MV-4-11 (cell line): ENCODE results near the gene DHCR7.
A peak's percentile ranks its signal among the peaks of the same experiment; 100 is the strongest.

ENCODE experiments used
- DNase-seq: peaks from one replicate; lab custom pipeline; 2025; lab: John Stamatoyannopoulos, UW

DHCR7 gene

DNA sequence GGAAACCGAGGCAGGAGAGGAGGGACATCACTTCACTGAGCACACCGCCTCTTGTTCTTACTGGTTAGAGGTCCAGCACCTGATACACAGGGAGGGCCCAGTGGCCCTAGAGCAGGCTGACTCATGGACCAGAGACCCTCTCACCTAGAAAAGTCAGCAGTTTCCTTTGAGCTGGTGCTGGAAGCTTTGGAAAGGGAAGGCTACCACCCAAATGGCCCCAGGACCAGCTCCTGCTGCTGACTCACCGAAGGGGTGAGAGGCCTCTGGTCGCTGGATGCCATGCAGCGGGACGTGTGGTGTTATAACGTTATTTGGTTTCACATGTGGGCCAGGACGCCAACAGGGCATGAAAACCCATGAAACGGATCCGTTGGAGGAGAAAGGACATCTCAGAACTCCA, 8.6 kb upstream of the DHCR7 start:
- no peak for DNase-seq

DNA sequence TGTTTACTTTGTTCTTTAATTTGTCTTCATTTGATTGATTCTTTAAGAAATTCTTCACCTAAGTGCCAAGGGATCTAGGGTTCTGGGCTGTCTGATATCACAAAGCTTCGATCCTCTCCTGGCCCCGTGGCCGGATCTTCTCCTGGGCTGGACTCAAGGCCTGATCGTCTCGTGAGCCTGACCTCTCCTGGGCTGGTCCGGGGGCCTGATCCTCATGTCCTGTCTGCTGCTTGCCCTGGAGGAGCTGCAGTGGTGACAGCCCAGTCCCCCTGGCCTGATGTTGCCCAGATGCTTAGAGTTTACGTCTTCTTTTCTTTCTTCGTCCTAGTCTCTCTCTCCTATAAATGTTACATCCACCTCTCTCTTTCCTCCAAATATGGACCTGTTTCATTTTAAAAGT, 8.1 kb upstream of the DHCR7 start:
- DNase-seq: no peak

DNA sequence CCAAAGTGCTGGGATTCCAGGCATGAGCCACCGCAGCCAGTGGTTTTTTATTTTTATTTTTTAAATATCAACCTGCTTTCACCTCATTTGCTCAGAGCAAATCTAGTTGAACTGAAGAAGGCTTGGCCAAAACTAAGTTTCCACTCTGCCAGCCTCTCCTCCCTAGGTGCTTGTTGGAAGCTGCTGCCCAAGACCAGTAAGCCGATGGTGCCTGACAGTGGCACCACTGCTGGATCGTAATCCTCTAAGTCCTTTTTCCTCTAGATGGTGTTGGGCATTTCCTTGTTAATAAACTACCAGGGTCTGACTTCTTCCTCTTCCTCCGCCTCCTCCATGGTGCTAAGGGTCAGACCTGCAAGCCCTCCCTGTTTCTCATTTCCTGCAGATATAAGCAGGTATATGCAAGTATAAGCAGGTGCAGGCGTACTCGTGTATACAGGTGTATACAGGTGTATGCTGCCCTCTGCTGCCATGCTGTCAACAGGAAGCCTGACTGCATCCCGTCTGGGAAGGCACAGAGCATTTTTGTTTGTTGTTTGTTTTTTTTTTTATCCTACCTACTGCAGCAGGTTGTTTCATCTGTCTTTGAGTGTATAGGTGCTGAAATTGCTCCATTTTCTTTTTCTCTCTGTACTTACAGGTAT, 6.4 kb upstream of the DHCR7 start:
- DNase-seq: no peak

DNA sequence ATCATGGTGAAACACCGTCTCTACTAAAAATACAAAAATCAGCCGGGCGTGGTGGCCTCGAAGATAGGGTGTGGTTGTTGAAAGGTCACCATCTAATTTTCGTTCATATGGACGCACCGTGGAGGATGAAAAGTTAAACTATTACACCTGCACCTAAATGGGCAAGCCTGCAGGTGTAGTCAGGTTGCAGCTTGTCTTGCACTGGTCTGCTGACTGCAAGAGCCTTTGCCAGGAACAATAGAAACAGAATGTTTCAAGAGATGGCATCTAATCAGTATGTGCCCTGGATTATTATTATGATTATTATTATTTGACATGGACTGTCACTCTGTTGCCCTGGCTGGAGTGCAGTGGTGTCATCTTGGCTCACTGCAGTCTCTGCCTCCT, 5.7 kb upstream of the DHCR7 start:
- DNase-seq: no peak

DNA sequence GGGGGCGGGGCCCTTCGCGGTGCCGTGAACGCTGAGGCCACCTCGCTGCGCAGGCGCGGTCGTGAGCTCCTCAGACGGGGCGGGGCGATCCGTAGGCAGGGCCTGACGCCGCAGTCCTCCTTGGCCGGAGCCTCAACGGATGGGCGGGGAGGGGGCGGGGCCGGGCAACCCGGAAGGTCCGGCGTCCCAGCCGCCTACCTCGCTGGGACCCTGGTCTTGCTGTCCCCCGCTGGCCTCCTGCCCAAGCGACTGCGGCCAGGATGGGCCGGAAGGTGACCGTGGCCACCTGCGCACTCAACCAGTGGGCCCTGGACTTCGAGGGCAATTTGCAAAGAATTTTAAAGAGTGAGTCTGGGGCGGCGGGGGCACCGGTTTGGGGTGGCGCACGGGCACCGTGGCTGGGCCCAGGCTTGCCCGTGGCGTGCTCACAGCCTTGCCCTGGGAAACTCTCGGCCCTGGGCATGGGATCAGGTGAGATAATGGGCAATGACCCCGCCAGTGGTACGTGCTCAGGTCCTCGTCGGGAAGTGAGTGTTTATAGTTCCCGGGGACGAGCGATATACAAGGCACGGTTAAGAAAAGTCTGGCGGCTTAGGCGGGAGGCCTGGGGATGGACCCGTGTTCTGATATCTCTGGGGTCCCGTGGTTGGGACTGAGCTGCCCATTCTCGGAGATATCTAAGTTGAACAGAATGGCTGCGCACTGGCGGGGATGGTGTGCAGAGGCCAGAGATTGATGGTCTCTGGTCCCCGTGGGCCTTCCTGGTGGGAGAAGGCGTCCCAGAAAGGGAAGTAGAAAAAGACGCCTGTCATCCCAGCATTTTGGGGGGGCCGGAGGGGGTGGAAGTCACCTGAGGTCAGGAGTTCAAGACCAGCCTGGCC, 5.1 kb upstream of the DHCR7 start, which contains the start of gene NADSYN1:
TSS of gene NADSYN1 (plus strand) at position 167 of the 881 bp plus-strand sequence. CDS start at position 261, 94 bp downstream.
- peak; percentile 91 for DNase-seq

DNA sequence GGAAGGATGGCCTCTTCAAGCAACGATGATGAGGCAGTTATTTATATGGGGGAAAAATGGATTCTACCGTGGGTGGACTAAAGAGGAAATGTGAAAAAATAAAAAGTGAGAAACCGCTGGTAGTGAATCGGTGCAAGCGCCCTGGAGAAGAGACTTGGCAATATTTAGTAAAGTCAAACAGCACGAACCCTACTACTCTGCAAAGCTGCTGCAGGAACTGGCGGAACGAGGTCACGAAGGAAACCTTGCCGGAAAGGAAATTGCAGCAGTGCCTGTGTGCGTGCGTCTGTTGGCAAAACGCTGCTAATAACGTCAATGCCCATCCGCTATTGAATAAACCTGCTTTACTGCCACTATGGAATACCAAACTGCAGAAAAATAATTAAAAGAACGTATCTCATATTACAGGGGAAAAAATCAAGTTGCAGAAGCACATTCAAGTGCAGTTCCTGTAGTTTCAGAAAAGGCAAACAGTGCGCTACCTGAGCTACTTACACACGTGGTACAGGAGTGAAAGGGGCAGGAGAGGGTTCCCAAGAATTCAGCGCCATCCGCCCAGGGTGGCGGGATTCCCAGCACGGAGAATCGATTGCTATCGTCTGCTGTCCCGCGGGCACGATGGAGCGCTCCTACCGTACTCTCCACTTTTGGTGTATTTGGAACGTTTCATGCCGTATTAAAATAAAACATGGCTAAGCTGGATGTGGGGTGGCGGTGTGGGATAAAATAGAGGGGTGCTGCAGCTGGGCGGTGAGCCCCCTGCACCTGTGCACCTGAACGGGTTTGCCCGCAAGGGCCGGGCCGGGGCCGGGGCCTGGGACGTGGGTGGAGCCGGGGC, 4.2 kb upstream of the DHCR7 start:
- peak; percentile 48 for DNase-seq

DNA sequence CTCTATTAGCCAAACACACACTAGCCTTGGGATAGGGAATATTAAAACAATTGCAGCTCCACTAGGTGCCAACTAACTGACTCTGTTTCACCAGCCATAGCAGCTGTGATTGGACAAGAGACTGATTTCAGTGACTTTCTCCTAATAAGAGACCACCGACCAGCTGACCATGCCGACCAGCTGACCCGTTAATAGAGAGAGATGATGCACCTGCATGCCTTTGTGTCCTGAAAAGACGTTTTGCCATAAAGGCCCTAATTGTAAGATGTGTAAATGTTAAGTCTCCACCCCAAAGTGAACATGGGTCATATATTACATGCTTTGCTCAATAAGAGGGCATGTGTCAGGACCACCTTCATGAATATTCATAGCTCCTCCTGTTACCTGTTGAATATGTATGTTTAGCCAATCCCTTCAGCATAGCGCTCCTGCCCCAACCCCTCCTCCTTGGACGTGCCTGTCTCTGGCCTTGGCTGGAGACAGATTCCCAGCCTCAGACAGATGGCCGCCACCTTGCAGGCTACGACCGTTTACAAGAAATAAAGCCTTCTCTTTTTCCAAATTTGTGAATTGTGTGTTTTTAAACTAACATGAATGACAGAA, 3.5 kb upstream of the DHCR7 start:
- no peak for DNase-seq

DNA sequence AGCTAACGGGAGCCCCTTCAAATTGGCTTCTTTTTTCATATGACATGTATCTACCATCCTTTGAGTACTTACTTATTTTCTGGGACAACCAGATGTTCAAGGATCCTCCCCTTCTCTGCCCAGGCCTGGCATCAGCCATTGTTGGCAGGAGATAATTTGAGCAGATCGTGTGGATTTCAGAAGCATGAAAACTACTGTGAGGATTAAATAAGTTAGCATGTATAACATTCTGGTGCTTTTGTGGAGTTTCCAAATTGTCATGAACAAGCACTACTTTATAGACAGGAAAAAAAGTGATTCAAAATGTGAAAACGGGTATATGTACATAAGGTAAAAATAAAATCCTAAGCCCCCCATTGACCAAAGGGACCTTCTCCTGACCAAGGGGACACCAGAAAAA, 2.7 kb upstream of the DHCR7 start:
- DNase-seq: no peak

DNA sequence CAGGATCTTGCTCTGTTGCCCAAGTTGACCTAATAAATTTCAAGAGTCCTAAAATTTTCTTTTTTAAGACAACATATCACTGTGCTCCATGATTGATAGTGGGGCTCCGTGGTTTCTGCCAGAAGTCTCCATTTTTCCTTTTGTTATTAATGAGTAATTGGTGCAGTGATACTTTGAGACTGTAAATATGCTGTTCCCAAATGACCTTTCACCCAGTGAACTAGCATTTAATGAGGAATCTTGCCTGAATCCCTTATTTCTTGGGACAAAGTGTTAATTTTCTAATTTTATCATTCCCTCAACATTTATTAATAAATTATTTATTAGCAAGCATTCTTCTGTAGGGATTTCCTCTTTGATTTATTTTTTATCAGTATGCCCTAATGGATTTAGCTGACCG, 2.3 kb upstream of the DHCR7 start:
- DNase-seq: no peak

DNA sequence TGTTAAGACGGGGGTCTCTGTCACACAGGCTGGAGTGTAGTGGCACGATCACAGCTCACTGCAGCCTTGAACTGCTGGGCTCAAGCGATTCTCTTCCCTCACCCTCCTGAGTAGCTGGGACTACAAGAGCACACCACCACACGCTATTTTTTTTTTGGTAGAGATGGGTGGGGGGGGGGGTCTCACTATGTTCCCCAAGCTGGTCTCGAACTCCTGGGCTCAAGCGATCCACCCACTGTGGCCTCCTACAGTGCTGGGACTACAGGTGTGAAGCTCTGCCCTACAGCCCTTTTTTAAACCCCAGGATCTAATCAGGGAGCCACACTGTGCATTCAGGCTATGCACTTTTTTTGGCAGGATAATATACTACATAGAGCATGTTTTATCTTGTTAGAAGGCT, 1.4 kb upstream of the DHCR7 start:
- no peak for DNase-seq

DNA sequence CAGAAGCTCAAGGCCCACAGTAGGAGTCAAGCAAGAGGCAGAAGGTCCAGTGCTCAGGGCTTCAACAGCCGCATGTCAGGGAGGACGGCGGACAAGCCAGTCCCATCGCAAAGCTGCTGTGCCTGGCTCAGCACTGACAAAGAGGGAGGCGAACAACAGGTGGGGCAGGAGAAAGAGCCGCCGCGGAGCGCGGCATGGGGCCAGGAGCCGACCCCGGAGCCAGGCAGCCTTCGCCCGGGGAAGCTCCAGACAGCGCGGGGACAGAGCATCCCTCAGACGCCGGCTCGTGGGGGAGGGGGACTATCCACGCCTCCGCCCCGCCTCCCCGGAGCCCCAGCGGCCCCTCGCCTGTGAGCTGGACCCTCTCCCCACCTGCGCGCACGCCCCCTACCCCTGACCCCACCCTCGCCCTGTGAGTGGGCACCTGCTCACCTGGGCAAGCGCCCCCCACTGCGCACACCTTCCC, 369 bp downstream of the DHCR7 start:
- no peak for DNase-seq

DNA sequence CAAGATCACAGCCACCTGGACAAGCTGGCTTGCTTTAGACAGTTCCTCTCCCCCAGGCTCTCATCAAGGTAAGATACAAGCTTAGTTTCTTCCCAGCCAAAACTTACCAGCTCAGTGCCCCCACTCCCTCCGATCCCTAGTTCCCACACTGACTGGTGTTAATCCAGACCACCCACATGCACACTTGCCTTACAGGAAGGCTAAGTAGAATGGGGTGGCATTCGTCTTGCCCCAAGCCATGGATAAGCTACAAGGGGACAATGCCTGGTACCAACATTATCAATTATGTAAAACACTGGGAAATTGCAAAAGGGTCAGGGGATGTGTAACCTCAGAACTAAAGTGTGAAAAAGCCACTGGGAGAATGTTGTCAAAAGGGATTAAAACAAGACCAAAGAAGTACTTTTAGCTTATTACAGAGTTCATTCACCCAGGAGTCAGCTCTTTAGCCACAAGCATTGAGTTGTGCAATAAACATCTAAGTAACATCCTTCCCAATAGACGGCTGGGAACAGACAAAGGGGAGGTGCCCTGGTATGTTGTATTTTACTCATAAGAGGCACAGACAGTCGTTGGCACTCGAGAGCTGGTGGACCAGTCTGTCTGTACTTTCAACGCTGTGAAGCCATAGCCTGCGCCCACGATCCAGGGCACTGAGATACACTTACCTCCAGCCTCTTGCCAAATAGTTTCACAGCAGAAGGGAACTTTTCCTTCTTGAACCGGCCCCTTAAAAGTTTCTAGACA, 1.1 kb downstream of the DHCR7 start:
- DNase-seq: peak; percentile 97

DNA sequence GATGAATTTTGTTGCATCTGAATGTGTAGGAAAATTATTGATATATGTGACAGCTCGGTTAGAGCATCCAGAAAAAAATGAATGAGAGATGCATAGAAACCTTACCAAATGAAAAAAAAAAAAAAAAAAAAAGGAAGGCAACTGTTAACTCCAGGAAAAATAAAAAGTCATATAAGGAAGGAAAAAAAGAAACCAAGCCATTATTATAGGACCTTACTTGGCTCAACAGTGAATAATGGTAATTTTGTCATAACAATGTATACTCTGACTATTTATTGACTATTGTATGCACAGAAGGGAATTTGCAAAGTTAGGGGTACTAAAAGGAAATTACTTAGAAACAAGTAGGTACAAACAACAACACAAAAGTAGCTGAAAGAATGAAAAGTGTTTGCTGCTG, 2.0 kb downstream of the DHCR7 start:
- DNase-seq: no peak

DNA sequence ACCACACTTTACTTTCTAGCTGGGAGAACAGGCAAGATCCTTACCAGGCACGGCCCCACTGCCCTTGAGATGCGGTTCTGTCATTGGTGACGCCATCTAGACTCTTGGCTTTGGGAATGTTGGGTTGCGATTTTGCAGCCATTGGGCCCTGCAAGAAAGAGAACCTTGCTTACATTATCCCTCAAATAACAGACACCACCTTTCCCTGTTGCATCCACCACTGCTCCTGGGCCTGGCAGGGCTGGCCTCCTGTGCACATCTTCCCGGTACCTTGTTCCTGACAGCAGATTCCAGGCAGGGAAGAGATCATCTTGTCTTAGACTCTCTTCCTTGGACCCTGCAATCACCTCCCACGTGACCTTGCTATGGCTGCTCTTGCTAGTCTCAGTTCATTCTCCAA, 3.4 kb downstream of the DHCR7 start:
- DNase-seq: no peak

DNA sequence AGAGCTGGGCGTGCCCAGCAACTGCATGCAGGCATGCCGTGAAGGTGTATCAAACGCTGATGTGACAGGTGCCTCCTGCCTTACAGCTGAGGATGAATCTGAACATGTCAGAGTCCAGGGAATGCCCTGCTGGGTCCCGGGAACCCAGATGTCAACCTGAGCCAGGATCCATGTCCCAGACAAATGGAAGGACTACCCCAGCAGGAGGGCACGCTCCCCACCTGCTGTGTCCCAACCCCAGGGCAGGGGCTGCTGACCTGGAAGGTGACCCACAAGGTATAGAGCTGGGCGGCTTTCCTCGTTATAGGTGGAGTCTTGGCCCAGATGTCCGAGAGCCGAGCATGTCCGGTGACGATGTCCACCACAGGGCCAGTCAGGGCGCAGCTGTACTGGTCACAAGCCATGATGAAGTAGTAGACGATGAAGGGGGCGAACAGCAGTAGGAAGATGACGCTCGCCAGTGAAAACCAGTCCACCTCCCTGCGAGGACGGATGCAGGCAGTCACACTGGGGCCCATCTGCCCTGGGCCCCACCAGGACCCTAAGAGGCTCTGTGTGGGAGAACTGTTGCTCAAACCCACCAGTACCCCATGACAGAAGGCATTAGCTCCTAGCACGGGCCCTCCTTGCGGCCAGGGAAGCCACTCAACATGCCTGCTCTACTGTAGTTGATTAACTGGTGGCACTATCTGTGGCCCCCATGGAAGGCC, 4.3 kb downstream of the DHCR7 start:
- no peak for DNase-seq

DNA sequence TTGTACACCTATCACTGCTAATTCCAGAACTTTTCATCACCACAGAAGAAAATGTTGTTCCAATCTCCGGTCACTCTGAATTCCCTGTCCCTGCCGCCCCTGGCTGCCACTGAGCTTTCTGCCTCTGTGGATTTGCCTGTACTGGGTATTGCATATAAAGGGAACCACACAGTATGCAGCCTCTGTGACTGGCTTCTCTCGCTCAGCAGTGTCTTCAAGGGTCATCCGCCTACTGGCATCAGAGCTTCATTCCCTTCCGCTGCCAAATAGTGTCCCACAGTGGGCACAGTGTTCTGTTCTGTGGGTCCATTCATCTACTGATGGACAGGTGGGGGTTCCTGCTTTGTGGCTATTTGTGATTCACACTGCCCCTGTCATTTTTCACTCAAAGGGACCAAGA, 5.3 kb downstream of the DHCR7 start:
- DNase-seq: no peak

DNA sequence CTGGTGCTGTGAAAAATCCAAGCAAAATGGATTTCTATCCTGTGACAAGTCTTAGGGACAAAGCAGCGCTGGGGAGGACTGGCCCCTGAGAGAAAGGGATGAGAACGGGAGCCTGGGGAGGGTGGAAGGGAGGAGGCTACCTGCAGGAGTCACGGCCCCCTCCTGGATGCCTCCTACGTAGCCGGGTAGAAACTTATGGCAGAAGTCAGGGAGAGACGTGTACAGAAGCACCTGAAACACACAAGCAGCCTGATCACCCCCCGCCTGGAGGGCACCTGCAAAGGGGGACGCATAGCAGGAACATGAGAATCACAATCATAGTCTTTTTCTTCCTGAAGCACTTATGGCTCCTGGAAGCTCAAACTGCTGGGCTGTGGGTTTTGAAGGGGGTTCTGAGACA, 6.1 kb downstream of the DHCR7 start:
- DNase-seq: no peak

DNA sequence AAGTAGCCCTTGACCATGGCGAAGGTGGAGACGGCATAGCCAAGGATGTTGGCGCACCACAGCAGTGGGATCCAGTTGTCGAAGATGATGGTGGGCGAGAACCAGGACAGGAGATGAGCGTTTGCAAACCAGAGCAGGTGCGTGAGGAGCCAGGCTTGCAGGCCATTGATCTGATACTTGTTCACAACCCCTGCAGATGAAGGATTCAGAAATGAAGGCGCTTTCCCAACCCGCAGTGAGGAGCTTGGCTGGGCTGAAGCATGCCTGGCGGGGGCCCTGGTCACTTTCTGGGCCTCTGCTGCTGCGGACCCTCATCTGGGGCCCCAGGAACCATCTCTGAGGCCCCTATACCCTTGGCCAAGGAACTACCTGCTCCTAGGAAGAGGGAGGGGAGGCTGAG, 6.9 kb downstream of the DHCR7 start:
- DNase-seq: no peak

DNA sequence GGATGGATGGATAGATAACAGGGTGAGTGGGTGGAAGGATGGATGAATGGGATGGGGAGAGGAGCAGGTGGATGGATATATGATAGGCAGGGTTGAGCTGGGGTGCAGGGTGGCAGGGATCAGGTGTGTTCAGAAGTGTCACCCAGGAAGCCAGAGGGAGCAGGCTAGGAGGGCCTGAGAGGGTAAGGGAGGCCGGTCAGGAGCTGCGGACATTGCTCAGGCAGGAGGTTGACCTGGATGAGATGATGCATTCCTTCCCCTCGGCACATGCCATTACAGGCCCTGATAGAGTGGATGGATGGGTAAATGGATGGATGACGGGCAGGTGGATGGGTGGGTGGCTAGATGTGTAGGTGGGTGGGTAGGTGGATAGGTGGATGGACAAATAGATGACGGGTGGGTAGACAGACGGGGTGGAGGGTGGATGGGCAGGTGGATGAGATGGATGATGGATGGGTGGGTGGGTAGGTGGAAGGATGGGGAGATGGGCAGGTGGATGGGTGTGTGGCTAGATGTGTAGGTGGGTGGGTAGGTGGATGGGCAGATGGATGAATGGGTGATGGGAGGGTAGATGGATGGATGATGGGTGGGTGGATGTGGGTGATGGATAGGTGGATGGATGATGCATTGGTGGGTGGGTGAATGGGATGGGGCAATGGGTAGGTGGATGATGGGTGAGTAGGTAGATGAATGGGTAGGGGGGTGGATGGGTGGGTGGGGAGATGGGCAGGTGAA, 8.0 kb downstream of the DHCR7 start:
- DNase-seq: no peak

DNA sequence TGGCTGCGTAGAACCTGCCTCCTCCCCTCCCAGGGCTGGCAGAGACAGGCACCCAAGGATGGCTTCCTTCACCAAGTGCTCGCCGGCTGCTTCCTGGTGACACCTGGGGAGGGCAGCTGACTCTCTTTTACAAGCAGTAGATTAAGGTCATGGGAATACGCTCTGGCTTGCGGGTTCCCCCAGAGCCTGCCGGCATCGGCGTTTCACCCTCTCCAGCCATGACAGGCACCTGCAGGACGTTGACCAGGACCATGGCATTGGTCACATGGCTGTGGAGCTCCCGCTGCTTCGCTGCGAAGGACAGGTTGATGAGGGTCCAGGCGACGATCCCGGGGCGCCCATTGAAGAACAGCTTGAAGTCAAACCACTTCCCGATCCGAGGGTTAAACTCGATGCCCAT, 9.5 kb downstream of the DHCR7 start:
- DNase-seq: no peak
